ENCODE measurements around the gene HCRTR2. TPM values are rescaled to one million over a fixed set of nuclear protein-coding genes. Genes with fewer than 3 reads are reported as not detected.

Gene HCRTR2
- total and polyA plus RNA-seq, 7 donors: not detected

- 17 to 25% methylated on average over 11 of the region's 11 CpGs for WGBS, 2 donors
- Histone ChIP-seq H3K4me1 (peaks cover 0 to 13% (median 7%) of the 10 kb centered on the region in 4 donors), H3K36me3 (no peaks in the 10 kb centered on the region), H3K27ac (no peak overlapping the region), H3K4me3 (peak overlapping the region in 1 of 4 donors; percentile 4), H3K9me3 (no peaks in the 10 kb centered on the region), H3K27me3 (peaks cover 0 to 49% (median 9%) of the 10 kb centered on the region in 3 donors)
- intact Hi-C loops (cut with DNase I): no loop called here
- TF ChIP-seq EP300 (IDR thresholded peaks at IDR 0.05) (no peak), POLR2AphosphoS5 (IDR thresholded peaks at IDR 0.05) (no peak), POLR2A (IDR thresholded peaks at IDR 0.05) (no peak), CTCF (IDR thresholded peaks at IDR 0.05) (no peak)
- DNase-seq: no peak
Measured at GRCh38 chr6:55175078-55176049, 1.0 kb downstream of the HCRTR2 start.

- Histone ChIP-seq H3K4me1 (peaks cover 0 to 13% (median 7%) of the 10 kb centered on the region in 4 donors), H3K36me3 (no peaks in the 10 kb centered on the region), H3K4me3 (no peak overlapping the region), H3K9me3 (no peaks in the 10 kb centered on the region), H3K27me3 (peaks cover 0 to 49% (median 9%) of the 10 kb centered on the region in 3 donors), H3K27ac (no peak overlapping the region)
- TF ChIP-seq EP300 (IDR thresholded peaks at IDR 0.05) (no peak), POLR2A (IDR thresholded peaks at IDR 0.05) (no peak), POLR2AphosphoS5 (IDR thresholded peaks at IDR 0.05) (no peak), CTCF (IDR thresholded peaks at IDR 0.05) (no peak)
- no peak for DNase-seq
- intact Hi-C loops (cut with DNase I): no loop called here
Measured at GRCh38 chr6:55176958-55177357, 2.6 kb downstream of the HCRTR2 start.

GRCh38 chr6:55180258-55180657 lies 5.9 kb downstream of the HCRTR2 start:
- Histone ChIP-seq H3K27me3 (peaks cover 0 to 24% (median 0%) of the 10 kb centered on the region in 3 donors), H3K27ac (no peak overlapping the region), H3K4me1 (no peaks in the 10 kb centered on the region), H3K9me3 (no peaks in the 10 kb centered on the region), H3K4me3 (no peak overlapping the region), H3K36me3 (no peaks in the 10 kb centered on the region)
- TF ChIP-seq POLR2A (IDR thresholded peaks at IDR 0.05) (no peak), POLR2AphosphoS5 (IDR thresholded peaks at IDR 0.05) (no peak), EP300 (IDR thresholded peaks at IDR 0.05) (no peak), CTCF (IDR thresholded peaks at IDR 0.05) (no peak)
- no peak for DNase-seq
- intact Hi-C loops (cut with DNase I): no loop called here
- WGBS, 2 donors: 69 to 85% methylated on average over 1 of the region's 1 CpG

GRCh38 chr6:55182016-55182650 lies 7.8 kb downstream of the HCRTR2 start:
- Histone ChIP-seq H3K9me3 (no peaks in the 10 kb centered on the region), H3K36me3 (no peaks in the 10 kb centered on the region), H3K4me3 (no peak overlapping the region), H3K27me3 (peaks cover 0 to 7% (median 0%) of the 10 kb centered on the region in 3 donors), H3K4me1 (no peaks in the 10 kb centered on the region), H3K27ac (no peak overlapping the region)
- DNase-seq: no peak
- TF ChIP-seq POLR2A (IDR thresholded peaks at IDR 0.05) (no peak), POLR2AphosphoS5 (IDR thresholded peaks at IDR 0.05) (no peak), EP300 (IDR thresholded peaks at IDR 0.05) (no peak), CTCF (IDR thresholded peaks at IDR 0.05) (no peak)
- 55 to 72% methylated on average over 7 of the region's 7 CpGs for WGBS, 2 donors
- intact Hi-C loops (cut with DNase I): no loop called here
